HCT116 (cell line): ENCODE data around the gene ZNF146.

ENCODE experiments used
- EZH2 ChIP-seq: fragments of 200-600 bp; sonication (generic); IDR thresholded peaks from 2 replicates; pipeline ENCODE4 v1.6.1; 2017; ENCODE audit warnings: antibody characterized with exemption, mixed run types
- MAX ChIP-seq: IDR thresholded peaks from 2 replicates; pipeline ENCODE4 v1.6.1; 2012
- POLR2A ChIP-seq: IDR thresholded peaks from 2 replicates; pipeline ENCODE4 v1.7.0; 2011; ENCODE audit warnings: borderline replicate concordance; ENCODE audit not compliant: insufficient read depth, insufficient read length; ENCODE audit errors: extremely low read depth
- POLR2AphosphoS5 ChIP-seq: IDR thresholded peaks from 2 replicates; pipeline ENCODE4 v1.6.1; 2011; ENCODE audit warnings: mild to moderate bottlenecking, low read depth, low read length, moderate library complexity
- RAD21 ChIP-seq: IDR thresholded peaks from 2 replicates; pipeline ENCODE4 v1.6.1; 2012; ENCODE audit warnings: low read depth, mild to moderate bottlenecking
- TF ChIP-seq, protein P1 (sequence below), 3 experiments: fragments of 200-600 bp in 1 of 3; sonication (generic) in 1 of 3; IDR thresholded peaks in 2 of 3; conservative IDR thresholded peaks in 1 of 3; 2 replicates each; pipeline ENCODE4 v1.5.1; 2012 to 2017; ENCODE audit warnings: low read depth in 2 of 3, low read length in 2 of 3, antibody characterized with exemption in 1 of 3, borderline replicate concordance in 1 of 3, control low read depth in 1 of 3, mild to moderate bottlenecking in 1 of 3, mixed read lengths in 1 of 3, mixed run types in 1 of 3, moderate library complexity in 1 of 3; ENCODE audit not compliant: insufficient read depth in 1 of 3
- TF ChIP-seq, protein P2 (sequence below): IDR thresholded peaks from 2 replicates; pipeline ENCODE4 v1.6.1; 2012; ENCODE audit warnings: low read depth

DNA sequence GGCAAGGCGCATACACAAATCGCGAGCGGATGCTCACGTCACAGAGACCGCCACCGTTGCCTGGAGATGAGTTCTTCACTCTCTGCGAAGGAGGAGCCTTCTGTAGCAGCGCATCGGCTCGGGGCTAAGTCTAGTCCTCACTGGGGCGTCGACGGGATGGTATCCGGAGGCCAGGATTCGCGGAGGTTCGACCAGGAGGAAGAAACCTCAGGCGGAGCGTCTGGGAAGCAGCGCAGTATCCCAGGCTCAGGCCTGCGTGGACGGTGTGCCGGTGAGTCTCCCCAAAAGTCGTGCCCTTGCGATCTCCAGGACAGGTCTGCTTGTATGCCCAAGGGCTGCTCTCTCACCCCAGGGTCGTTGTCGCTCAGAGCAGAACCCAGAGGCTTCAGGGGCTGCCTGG lies 40.4 kb downstream of the ZNF146 start:
- TF ChIP-seq POLR2A (no peak), MAX (no peak), RAD21 (no peak), POLR2AphosphoS5 (no peak), EZH2 (no peak)
- TF ChIP-seq, protein P1, sequence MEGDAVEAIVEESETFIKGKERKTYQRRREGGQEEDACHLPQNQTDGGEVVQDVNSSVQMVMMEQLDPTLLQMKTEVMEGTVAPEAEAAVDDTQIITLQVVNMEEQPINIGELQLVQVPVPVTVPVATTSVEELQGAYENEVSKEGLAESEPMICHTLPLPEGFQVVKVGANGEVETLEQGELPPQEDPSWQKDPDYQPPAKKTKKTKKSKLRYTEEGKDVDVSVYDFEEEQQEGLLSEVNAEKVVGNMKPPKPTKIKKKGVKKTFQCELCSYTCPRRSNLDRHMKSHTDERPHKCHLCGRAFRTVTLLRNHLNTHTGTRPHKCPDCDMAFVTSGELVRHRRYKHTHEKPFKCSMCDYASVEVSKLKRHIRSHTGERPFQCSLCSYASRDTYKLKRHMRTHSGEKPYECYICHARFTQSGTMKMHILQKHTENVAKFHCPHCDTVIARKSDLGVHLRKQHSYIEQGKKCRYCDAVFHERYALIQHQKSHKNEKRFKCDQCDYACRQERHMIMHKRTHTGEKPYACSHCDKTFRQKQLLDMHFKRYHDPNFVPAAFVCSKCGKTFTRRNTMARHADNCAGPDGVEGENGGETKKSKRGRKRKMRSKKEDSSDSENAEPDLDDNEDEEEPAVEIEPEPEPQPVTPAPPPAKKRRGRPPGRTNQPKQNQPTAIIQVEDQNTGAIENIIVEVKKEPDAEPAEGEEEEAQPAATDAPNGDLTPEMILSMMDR (IDR thresholded peaks at IDR 0.05 in 2 of 3, conservative IDR thresholded peaks at IDR 0.05 in 1 of 3; ENCODE audit: borderline replicate concordance in 1 of 3, insufficient read depth in 1 of 3, low read depth in 2 of 3, low read length in 2 of 3): no peak
- TF ChIP-seq, protein P2, sequence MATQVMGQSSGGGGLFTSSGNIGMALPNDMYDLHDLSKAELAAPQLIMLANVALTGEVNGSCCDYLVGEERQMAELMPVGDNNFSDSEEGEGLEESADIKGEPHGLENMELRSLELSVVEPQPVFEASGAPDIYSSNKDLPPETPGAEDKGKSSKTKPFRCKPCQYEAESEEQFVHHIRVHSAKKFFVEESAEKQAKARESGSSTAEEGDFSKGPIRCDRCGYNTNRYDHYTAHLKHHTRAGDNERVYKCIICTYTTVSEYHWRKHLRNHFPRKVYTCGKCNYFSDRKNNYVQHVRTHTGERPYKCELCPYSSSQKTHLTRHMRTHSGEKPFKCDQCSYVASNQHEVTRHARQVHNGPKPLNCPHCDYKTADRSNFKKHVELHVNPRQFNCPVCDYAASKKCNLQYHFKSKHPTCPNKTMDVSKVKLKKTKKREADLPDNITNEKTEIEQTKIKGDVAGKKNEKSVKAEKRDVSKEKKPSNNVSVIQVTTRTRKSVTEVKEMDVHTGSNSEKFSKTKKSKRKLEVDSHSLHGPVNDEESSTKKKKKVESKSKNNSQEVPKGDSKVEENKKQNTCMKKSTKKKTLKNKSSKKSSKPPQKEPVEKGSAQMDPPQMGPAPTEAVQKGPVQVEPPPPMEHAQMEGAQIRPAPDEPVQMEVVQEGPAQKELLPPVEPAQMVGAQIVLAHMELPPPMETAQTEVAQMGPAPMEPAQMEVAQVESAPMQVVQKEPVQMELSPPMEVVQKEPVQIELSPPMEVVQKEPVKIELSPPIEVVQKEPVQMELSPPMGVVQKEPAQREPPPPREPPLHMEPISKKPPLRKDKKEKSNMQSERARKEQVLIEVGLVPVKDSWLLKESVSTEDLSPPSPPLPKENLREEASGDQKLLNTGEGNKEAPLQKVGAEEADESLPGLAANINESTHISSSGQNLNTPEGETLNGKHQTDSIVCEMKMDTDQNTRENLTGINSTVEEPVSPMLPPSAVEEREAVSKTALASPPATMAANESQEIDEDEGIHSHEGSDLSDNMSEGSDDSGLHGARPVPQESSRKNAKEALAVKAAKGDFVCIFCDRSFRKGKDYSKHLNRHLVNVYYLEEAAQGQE: no peak
